HG03571 (cell line): ENCODE results near the gene SLC35B2.
A peak's percentile ranks its signal among the peaks of the same experiment; 100 is the strongest.
"Not testable (repeated sequence)": the region's sequence is repeated elsewhere in the genome, so short reads cannot be mapped to it uniquely, and the experiment has no call there.

ENCODE experiments used
- ATAC-seq: cut with Tn5 transposase; IDR thresholded peaks from one replicate; pipeline ENCODE4 v1.9.1; 2021; ENCODE audit not compliant: unreplicated experiment

Gene SLC35B2

GRCh38 chr6:44237021-44237812 is 20.1 kb downstream of the SLC35B2 start:
- ATAC-seq, result peak; percentile 47

DNA sequence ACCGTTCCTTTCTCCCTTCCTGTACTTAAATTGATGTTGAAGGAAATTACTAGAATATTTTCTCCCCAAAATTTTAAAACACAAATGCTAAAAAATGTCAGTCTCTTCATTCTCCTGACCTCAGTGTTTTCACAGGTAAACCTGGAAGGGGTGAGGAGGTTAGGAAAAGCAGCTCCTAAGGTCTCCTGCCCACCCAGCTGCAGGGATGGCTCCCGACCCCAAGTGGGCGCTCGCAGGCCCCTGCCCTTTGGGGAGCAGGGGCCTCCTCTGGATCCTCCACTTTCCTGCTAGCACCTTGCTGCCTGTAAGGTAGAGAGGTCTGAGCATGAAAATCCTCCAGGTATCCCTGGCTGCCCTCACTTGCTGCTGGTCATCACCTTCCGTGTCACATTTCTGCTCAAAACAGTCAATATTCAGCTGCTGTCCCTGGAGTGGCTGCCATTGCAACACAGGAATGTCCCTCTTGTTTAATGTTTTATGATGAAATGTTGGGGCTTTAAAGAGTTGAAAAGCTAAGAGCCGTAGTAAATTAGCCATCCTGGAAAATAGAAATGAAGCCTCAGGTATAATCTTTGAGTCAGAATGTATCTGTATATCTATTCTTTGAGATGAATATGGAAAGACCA is 21.3 kb downstream of the SLC35B2 start:
- ATAC-seq, result no peak

DNA sequence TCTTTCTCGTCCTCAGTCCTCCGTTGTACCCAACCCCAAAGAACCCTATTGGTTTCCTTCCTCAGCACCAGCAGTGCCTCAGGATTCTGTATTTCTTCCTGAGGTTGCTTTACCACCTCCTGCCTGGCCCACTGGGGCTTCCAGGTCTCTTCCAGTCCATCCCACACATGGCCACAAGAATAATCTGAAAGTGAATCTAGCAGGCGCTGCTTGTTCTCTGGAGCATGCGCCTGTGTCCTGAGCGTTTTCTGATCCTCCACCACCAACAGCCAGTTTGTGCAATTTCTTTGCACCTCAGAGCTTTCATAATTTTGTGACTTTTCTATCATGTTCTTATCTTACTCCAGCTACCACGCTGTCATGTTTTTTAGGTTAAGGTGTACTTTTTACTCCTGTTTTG is 22.1 kb downstream of the SLC35B2 start:
- no peak for ATAC-seq

- ATAC-seq, result no peak
Observed at GRCh38 chr6:44234101-44235025, 23.0 kb downstream of the SLC35B2 start.

GRCh38 chr6:44233567-44234100 is 23.7 kb downstream of the SLC35B2 start:
- ATAC-seq, result no peak

DNA sequence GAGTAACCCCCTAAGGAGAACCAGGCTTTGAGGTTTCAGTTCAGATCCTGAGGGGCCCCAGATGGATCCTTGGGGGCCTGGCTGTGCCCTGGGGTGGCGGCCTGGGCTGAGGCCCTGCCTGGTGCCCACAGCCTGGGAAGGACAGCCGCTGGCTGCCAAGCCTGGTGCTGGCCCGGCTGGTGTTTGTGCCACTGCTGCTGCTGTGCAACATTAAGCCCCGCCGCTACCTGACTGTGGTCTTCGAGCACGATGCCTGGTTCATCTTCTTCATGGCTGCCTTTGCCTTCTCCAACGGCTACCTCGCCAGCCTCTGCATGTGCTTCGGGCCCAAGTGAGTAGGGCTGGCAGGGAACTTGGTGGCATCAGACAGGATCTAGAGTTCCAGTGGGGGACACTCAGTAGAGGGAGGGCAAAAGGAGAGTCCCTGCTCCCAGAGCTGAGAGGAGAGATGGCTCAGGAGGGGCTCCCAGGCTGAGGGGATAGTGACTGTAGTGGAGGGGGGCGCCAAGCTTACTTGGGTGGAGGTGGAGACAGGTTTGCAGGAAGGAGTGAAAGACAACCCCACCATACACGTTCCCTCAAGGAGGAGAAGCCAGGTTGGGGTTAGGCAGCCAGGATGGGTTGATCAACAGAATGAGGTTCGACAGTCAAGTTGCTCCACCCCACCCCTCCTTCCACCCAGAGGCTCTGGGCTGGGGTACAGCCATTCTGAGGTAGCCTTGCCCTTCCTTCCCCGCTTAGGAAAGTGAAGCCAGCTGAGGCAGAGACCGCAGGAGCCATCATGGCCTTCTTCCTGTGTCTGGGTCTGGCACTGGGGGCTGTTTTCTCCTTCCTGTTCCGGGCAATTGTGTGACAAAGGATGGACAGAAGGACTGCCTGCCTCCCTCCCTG is 24.4 kb downstream of the SLC35B2 start:
- ATAC-seq, result no peak

DNA sequence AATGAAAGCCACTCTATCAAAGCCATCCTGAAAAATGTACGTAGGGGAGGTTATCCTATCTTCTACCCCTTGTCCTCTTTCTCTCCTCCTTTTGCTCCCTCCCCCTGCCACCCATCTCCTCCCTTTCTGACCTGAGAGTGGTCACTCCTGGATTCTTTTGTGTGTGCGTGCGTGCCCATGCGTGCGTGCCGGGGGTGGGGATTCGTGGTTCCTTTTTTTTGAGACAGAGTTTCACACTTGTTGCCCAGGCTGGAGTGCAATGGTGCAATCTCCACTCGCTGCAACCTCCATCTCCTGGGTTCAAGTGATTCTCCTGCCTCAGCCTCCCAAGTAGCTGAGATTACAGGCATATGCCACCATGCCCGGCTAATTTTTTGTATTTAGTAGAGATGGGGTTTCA is 25.9 kb downstream of the SLC35B2 start:
- ATAC-seq, result not testable (repeated sequence)

- no peak for ATAC-seq
Observed at GRCh38 chr6:44230034-44230675, 27.2 kb downstream of the SLC35B2 start.

GRCh38 chr6:44229376-44230033 is 27.8 kb downstream of the SLC35B2 start:
- no peak for ATAC-seq

DNA sequence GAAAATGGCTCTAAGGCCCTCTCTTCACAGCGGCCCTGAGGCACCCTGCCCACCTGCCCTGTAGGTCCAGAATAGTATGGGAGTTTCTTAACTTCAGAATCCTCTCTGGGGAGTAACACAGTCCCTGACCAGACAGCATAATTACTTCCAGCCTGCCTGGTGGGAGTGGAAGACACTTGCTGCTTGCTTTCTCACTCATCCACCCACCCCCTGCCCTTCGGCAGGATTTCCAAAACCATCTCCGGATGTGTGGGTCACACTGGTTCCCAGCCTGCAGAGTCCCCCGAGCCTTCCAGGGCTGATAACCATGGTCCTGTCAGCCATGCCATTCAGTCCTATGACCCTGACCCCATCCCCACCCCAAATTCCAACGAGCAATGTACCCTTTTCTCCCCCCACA is 28.5 kb downstream of the SLC35B2 start:
- ATAC-seq, result no peak

GRCh38 chr6:44228433-44228832 is 28.9 kb downstream of the SLC35B2 start:
- no peak for ATAC-seq

- no peak for ATAC-seq
Observed at GRCh38 chr6:44228031-44228430, 29.3 kb downstream of the SLC35B2 start.

- no peak for ATAC-seq
Observed at GRCh38 chr6:44227148-44227793, 30.1 kb downstream of the SLC35B2 start.

DNA sequence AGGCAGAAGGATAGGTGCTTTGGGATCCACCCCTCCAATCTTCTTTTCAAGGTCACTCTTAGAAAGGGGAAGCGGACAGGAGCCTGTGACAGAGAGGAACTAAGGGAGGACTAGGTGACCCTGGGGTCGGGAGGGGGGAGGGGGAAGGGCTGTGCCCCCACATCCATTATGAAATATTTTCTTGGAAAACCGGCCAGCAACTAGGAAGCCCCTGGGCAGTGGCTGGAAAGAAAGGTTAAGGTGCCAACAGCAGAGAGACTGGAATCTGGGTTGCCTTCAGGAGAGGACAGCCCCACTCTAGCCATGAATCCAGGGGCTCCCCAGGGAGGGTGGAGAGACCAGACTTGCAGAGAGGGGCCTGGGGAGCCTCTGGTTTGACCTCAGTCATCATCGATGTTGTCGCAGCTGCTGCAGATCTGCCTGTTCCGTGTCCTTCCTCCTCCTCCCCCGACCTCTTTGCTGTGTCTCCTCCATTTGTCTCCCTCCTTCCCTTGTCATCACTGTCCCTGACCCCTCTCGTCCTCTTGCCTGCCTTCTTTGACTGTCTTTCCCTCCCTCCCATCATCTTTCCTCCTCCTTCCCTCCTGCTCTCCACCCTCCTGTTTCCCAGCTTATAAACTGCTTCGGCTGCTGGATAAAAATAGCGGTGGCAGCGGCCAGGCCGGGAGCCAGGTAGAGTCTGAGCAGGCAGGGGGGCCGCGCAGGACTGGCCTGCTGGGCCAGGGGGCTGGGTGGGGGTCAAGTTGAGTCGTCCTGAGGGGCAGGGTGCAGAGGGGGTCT is 30.8 kb downstream of the SLC35B2 start:
- no peak for ATAC-seq

DNA sequence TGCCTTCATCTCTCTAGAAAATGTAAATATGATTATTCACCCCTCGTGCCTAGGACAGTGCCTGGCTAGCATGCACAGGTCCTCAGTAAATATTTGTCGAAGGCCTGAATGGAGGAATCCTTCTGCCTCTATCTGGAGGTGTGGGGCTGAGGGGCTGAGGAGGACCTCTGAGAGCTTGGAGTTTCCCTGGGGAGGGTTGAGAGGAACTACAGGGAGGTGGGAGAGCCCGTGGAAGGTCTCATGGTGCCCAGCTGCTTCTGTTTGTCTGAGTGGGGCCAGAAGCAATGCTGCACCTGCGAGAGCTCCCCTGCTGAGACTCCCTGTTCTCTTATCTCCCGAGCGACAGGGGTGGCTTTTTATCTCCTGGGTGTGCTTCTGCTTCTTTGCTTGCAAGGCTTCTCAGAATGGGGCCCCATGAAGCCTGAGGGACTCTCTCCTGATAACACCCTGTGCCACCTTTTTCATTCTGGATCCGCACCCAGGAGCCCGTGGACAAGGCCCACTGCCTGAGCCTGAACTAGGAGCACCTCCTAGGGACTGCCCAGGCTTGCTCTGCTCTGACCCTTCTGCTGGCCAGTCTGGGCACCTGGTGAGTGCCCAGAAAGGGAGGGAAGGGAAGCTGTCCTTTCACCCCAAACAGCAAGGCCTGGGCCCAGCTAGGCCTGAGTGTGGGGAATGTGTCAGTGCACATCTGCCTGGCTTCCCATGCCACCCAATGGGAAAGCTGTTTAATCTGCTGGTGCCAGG is 31.6 kb downstream of the SLC35B2 start:
- no peak for ATAC-seq

GRCh38 chr6:44224965-44225305 is 32.4 kb downstream of the SLC35B2 start:
- ATAC-seq, result no peak
